GM18858 (cell line): ENCODE measurements around the gene ZNF428.
"Not testable (repeated sequence)": the region's sequence is repeated elsewhere in the genome, so short reads cannot be mapped to it uniquely, and the experiment has no call there.

ENCODE experiments used
- ATAC-seq: cut with Tn5 transposase; IDR thresholded peaks from one replicate; pipeline ENCODE4 v1.9.1; 2021; ENCODE audit not compliant: unreplicated experiment

ZNF428 gene

DNA sequence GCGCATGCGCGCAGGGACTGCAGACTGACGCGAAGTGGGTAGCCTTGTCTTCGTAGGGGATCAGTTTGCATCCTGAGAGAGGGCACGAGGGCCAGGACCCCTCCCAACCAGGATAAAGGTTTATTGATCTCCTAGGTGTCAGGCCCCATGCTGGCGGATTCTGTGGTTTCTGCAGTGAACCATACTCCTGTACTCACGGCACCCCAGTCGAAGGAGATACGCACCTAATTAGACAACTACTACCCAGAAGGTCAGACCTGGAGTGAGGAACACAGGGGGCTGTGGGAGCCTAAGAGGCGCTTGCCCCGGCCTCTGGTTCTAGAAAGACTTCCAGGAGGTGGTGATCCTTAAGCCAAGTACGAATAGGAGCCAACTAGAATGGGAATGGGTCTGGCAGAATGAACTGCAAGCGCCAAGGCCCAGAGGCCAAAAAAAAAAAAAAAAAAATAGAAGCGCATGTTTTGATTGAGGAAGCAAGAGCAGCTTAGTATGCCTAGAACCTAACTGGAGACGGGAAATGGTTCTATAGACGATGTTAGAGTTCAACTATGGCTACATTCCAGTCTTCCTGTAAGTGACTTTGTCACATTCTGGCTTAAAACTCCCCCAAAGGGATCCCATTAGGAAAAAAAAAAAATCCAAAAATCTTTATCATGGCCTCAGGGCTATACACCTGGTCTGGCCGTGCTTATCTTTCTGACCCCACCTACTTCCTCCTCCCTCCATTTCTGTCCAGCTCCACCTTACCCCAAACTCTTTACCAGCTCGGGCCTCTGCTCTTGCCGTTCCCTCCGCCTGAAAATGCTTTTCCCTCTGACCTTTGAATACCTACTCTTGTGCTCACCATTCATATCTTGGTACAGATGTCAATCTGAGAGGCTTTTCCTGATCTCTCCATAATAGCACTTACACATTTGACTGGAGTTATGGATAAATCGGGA lies 902 bp upstream of the ZNF428 start:
- ATAC-seq, result no peak

GRCh38 chr19:43618921-43619261 lies 538 bp downstream of the ZNF428 start:
- no peak for ATAC-seq

GRCh38 chr19:43616954-43617353 lies 2.5 kb downstream of the ZNF428 start:
- ATAC-seq, result no peak

GRCh38 chr19:43616306-43616705 lies 3.1 kb downstream of the ZNF428 start:
- no peak for ATAC-seq

GRCh38 chr19:43612374-43612773 lies 7.1 kb downstream of the ZNF428 start:
- ATAC-seq, result no peak

- no peak for ATAC-seq
Observed at GRCh38 chr19:43611788-43612187, 7.6 kb downstream of the ZNF428 start, which contains the start of gene SRRM5. SRRM5 (plus strand) TSS chr19:43612088; CDS start chr19:43612122, 34 bp downstream.

GRCh38 chr19:43610493-43610892 lies 8.9 kb downstream of the ZNF428 start:
- no peak for ATAC-seq

DNA sequence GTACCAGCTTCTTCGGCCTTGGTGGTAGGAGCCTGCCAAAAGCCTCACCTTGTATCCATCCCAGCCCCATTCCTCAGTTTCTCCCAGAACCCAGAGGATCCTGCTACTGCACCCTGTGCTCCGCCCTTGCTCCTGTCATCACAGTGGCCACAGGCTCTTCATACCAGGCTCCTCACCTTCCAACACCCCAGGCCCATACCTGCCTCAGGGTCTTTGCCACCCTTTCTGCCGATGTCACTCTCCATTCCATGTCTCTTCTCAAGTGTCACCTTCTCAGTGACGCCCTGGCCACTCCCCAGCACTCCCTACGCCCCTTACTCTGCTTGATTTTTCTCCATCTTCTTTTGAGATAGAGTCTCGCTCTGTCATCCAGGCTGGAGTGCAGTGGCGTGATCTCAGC lies 9.6 kb downstream of the ZNF428 start:
- no peak for ATAC-seq

DNA sequence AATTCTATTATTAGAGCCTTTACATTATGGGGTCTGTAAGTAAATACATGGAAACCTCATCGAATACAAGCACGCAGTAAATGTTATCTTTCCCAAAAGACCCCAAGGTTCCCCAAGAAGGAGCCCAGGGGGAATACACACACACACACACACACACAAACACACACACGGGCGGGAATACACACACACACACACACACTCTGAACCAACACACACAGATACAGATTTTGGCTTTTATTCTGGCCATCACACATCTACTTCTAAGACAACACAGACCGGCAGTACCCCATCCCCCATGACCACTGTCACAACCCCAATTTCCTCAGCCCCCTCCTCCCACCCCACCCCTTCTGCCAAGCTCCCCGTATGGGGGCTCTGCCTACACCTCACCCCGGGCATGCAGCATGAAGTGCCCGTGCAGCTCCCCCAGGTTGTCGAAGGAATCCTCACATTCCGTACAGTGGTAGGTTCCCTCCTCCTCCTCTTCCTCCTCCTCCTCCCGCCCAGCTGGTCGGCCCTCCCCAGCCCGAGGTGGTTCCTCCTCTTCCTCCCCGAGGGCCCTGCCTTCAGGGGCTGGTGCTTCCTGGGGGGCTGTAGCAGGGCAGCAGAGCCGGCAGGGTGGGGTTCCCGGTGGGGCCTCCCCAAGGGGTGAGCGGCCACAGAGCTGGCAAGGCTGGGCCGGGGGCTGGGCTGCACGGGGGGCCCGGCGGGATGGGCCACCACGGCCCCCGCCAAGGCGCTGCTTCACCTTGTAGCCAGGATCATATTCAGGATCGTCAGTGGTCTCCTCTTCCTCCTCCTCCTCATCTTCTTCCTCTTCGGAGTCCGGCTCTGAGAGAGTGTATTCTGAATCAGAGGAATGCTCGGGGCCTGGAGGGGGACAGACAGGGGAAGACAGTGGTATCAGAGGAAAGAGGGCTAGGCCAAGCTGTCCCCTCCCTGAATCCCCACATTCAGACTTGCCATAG lies 11.9 kb downstream of the ZNF428 start:
- ATAC-seq, result no peak

- ATAC-seq, result no peak
Observed at GRCh38 chr19:43606569-43607229, 12.7 kb downstream of the ZNF428 start.

DNA sequence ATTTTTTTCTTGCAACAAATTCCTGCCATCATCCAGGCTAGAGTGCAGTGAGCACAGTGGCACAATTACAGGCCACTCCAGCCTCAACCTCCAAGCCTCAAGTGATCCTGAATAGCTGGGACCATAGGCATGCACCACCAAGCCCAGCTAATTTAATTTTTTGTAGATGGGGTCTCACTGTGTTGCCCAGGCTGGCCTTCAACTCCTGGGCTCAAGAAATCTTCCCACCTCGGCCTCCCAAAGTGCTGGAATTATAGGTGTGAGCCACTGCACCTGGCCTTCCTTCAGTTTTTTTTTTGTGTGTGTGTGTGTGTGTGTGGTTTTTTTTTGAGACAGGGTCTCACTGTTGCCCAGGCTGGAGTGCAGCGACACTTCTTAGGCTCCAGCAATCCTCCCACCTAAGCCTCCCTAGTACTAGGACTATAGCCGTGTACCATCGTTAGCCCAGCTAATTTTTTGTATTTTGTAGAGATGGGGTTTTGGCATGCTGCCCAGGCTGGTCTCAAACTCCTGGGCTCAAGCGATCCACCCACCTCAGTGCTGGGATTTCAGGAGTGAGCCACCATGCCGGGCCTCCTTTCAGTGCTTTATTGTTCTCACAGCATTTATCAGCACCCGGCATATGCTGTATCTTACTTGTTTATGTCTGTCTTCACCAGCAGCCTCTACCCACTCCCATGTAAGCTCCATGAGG lies 13.4 kb downstream of the ZNF428 start:
- ATAC-seq, result no peak

DNA sequence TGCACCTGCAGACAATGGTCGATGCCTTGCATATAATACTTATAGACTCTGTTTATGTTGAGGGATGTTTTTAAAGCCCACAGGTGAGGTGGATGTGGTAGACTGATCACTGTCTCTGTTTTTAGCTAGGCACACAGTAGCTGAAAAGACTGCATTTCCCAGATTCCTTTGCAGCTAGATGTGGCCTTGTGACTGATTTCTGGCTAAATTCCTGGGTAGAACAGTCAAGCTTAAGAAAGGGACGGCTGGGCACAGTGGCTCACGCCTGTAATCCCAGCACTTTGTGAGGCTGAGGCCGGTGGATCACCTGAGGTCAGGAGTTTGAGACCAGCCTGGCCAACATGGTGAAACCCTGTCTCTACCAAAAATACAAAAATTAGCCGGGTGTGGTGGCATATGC lies 19.1 kb downstream of the ZNF428 start:
- not testable (repeated sequence) for ATAC-seq

GRCh38 chr19:43599635-43600295 lies 19.7 kb downstream of the ZNF428 start:
- ATAC-seq, result no peak

GRCh38 chr19:43598445-43599240 lies 20.8 kb downstream of the ZNF428 start:
- ATAC-seq, result no peak

DNA sequence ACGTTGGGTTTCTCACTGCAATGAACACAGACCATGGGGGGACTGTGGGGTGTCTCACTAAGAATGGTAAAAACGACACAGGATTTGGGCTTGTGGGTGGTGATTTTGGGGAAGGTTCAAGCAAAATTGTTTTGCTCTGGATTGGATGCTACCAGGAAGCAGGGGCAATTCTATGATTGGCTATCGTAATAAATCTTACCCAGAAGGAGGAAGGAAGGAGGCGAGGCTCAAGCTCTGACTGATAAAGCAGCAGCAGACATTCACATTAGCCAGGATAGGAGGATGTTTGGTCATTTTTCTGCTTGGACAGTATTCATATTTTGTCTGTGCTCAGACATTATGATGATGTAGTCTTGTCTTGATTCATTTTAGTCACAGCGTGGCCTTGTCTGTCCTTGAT lies 21.6 kb downstream of the ZNF428 start:
- ATAC-seq, result no peak

- no peak for ATAC-seq
Observed at GRCh38 chr19:43596842-43597461, 22.5 kb downstream of the ZNF428 start.

- ATAC-seq, result peak; percentile 64
Observed at GRCh38 chr19:43595999-43596841, 23.2 kb downstream of the ZNF428 start, which contains the start of the genes IRGQ and ZNF576. IRGQ (minus strand) TSS chr19:43596134; CDS start chr19:43595338, 796 bp downstream. ZNF576 (plus strand) TSS chr19:43596595; CDS start chr19:43597109, 514 bp downstream.

GRCh38 chr19:43595605-43595998 lies 23.8 kb downstream of the ZNF428 start:
- ATAC-seq, result no peak
